ENCODE data around the gene HELZ2.

Gene HELZ2

DNA sequence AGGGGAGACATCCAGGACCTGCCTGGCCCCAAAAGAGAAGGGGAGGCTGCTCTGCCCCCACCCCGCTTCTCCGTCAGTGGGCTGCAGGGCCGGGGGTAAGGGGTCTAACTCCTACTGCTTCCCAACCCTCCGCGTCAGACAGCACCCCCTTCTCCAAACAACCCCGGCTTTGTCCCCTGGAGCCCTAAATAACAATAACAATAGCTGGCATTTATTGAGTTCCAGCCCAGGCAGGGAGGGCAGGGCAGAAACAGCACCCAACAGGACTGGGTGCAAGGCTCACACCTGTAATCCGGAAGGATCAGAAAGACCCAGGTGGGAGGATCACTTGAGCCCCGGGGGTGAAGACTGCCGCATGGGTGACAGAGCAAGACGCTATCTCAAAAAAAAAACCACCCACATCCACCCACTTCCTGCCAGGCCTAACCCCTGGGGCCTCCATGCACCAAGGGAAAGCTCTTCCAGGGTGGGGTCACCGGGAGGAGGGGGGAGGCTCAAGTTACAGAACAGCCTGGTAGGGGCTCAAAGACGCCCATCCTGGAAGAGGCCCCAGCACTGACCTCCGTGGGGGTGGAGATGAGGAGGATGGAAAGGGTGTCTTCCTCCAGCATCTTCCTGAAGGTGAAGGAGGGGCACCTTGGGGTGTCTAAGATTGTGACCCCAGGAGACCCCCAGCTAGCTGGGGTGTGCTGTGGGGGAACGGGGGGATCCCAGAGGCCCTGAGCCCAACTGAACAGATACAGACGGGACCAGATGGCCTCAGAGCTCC, 21.4 kb downstream of the HELZ2 start:
- peak; percentile 27 for DNase-seq (ENCODE audit: low spot score)

DNA sequence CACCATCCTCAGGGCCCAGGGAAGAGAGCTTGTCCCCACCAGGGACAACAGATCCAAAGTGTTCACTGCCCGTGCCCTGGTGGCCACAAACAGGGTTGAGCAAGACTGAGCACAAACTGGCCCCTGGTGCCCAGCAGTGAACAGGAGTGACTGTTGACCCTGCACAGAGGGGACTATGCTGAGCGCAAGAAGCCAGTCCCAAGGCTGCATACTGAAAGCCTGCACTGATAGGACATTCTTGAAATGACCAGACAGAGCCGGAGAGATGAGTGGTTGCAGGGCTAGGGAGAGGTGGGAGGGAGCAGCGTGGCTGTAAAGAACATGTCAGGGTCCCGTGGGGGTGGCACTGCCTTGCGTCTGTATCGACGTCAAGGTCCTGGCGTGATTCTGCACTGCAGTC, 23.0 kb downstream of the HELZ2 start:
- no peak for DNase-seq (ENCODE audit: low spot score)

DNA sequence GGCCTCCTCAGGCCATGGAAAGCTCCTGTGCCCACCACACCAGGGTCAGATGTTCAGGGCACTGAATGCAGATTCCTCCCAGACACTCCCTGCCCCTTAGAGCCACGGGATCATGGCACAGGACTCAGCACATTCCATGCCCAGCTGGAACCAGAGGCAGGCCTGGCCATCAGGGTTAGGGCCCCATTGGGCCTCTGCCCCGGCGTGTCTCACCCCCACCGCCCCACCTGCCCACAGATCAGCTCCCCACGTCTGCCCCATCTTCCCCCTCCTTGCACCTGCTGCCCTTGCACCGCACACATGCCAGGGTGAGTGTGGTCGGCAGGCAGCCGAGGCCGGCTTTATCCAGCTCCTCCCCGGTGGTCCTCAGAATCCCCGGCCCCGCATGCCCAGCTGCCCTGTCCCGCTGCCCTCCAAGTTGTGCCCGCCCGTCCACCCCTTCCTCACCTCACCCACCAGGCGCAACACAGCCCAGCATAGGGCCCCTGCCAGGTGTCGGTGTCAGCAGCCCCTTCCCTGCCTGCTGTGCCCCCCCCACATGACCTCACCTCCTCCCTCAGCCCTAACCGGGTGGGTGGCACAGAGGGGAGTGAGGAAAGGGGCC, 24.3 kb downstream of the HELZ2 start:
- no peak for DNase-seq (ENCODE audit: low spot score)

DNA sequence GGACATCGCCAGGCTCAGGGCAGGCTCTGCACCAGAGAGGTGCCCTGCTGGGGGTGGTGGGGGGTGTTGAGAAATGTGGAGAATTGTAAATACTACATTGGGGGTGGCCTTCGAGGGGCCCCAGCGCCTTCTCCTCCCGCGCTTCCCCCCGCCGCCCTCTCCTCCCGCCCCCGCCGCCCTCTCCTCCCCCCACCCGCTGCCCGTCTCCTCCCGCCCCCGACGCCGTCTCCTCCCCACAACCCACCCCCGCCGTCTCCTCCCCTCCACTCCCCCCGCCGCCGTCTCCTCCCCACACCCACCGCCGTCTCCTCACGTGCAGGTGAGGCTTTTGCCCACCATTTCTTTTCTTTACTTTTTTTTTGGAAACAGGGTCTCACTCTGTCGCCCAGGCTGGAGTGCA, 25.0 kb downstream of the HELZ2 start:
- DNase-seq (ENCODE audit: low spot score), result no peak

DNA sequence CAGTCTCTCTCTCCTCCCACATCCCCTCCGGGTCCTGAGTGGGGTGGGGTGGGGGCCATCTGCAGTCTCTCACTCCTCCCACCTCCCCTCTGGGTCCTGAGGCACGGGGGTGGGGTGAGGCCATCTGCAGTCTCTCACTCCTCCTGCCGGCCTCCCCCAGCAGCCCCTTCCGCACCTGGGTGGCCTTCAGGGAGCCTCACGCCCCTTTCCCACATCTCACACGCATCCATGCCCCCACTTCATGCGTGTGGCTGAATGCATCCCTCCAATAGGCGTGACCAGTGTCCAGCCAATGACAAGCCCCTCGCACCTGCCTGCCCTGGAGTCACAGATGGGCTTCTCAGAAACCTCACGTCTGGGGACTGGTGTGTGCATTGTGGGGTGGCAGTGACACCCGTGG, 25.5 kb downstream of the HELZ2 start:
- no peak for DNase-seq (ENCODE audit: low spot score)

DNA sequence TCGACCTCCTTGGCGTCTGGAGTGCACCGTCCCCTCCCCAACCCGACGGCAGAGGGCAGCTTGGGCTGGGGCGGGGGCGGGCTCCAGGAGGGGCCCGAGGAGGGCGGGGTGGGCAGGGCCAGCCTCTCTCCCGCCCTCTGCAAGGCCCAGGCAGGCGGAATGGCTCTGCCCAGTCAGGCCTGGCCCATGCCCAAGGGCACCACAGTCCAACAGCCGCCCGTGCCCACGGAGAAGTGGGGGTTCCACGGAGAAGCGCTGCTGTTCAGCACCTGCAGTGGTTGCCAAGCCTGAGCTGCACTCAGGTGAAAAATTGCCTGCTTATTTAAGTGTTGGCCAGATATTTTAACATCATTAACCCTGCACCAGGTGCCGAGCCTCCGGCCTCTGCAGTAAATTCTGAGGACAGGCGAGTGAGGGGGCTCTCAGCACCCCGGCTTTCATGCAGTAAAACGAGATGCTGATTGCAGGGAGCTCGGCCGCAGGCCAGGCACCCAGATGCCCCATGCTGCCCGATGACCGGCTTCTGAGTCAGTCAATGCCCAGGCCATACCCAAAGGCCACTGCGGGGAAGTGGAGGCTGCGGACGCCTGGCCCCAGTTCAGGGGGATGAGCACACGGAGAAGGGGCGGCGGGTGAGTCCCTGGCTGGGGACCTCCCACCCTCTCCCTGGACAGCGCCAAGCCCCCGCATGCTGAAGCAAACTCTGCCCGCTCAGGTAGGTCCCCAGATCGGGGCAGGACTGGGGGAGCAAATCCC, 26.1 kb downstream of the HELZ2 start, which contains the start of gene SRMS:
Gene SRMS, minus strand, starts transcription at position 25 of the 756 bp plus-strand sequence. CDS start 286 bp downstream, outside the sequence.
- no peak for DNase-seq (ENCODE audit: low spot score)

DNA sequence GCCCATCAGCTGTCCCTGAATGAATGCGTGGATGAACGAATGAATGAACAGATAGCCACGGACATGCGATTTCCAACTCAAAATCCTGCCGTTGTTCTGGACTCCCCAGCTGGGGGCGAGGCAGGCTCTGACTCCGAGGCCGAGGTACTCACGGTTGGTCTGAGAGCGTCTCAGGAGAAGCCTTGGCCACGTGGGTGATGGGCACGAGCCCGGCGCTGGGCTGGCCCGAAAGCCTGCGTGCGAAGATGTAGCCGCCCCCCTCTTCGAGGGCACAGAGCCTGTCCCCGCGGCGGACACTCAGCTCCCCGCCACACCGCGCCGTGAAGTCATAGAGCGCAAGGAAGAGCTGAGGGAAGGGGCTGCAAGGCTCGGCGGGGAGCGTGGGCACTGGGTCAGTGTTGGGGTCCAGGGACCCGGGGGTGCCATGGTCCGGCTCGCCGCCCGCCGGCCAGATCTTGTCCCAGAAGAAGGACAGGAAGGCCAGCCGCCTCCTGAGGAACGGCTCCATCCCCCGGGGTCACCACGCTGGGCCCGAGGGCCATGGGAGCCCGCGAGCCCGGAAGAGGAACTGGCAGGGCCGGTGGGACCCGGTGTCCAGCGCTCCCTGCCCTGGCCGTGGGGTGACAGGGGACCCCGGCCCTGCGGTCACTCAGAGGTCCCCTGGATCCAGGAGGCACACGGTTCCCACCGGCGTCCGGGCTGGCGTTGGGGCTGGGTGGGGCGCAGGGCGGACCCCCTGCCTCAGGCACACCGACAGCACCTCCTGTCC, 26.9 kb downstream of the HELZ2 start:
- DNase-seq (ENCODE audit: low spot score), result no peak

DNA sequence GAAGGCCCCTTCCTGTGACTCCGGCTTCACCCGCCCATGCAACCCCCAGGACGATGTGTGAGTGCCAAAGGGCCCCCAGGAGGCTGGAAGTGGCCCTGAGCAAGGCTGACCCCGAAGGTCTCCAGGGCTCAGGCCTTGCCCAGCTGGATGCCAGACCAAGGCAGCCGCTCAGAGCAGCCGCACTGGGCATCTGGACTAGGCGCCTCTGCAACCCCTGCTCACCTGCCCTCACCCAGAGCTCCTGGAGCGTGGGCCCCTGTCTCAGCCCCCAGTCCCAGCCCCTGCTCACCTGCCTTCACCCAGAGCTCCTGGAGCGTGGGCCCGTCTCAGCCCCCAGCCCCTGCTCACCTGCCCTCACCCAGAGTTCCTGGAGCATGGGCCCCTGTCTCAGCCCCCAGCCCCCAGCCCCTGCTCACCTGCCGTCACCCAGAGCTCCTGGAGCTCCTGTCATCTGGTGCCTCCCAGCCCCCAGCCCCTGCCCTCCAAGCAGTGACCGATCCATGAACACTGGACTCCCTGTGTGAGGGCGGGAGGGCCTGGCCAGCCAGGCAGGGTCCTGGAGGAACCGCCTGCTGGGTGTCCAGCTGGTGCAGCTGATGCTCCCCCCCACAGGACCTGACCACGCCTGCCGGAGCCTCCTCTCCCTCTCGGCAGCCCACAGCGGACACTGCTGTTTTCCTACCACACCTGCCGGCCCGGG, 27.6 kb downstream of the HELZ2 start:
- no peak for DNase-seq (ENCODE audit: low spot score)

DNA sequence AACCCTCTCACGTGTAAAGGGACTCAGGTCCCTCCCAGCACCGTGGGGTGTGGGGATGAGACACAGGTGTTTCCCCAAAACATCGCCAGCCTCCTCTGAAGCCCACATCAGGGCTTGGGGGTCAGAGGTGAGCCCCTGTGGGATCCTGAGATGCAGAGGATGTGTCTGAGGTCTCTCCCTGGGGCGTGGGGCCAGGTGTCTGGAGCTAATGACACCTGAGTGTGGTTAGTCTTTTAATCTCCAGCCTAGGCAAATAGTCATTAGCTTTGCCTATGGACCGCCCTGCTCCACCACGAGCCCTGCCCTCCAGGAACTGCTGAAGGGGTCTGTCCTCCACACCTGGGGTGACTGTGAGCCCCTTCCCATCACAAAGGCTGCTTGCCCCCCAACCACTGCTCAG, 28.2 kb downstream of the HELZ2 start:
- no peak for DNase-seq (ENCODE audit: low spot score)

DNA sequence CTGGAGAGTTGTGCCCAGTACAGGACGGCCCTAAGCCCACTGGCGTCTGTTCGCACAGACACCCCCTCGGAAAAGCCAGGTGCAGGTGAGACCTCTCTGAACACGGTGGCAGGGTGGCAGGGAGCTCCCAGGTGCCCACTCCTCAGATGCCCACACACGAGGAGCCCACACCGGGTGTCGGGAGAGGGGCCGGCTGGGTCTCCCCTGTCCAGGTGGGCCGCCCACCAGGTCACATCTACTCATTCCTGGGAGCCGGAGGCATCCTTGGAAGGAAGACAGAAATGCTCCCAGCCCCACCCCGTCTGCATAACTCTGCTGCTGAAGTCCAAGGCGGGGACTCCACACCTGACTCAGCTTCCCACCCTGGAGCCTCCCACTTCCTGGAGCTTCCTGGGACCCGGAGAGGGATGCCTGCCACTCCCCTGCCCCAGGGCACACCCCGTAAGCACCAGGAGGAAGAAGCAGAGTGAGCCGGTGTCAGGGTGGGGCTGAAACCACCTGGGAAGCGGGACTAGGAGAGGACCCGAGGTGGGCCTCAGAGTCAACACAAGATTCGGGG, 29.0 kb downstream of the HELZ2 start:
- DNase-seq (ENCODE audit: low spot score), result no peak

DNA sequence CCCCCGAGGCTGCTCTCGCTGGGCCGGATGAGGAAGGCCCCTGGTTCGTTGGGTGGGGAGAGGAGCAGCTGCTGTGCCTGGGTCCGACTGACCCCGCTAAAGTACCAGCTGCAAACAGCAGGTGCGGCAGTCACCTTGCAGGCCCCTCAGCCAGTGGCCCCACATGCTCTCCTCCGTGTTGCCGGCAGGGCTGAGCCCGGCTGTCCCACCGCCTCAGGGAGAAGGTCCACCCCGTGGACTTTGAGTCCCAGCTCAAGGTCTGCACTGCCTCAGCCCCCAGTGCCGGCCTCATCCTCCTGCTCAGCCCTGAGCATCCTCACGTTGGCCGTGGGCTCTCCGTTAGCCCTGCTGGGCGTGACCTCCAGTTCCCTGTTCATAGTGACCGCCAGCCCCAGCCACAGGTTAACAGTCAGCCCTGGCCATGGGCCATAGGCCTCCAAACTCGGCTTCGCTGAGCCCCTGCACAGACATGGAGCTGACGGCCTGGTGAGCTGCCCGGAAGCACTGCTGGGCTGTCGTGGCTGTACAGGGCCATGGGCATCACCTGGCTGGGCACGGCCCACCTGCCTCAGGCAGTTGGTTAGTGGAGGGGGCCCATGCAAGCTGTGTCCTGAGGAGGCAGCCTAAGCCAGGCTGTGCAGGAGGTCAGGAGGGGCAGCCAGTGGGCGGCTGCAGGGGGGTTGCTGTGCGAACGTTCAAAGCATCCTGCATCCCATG, 29.6 kb downstream of the HELZ2 start:
- DNase-seq (ENCODE audit: low spot score), result no peak

DNA sequence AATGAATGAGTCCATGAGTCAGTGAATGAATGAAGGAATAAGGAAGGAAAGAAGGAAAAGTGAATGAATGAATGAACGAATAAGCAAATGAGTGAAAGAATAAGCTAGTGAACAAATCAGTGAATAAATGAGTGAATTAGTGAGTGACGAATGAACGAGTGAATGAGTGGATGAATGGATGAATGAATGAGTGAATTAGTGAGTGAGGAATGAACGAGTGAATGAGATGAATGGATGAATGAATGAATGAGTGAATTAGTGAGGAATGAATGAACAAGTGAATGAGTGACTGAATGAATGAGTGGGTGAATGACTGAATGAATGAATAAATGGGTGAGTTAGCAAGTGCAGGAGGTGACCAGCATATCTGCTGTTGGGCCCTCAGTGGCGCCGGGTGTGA, 30.3 kb downstream of the HELZ2 start:
- DNase-seq (ENCODE audit: low spot score), result no peak

DNA sequence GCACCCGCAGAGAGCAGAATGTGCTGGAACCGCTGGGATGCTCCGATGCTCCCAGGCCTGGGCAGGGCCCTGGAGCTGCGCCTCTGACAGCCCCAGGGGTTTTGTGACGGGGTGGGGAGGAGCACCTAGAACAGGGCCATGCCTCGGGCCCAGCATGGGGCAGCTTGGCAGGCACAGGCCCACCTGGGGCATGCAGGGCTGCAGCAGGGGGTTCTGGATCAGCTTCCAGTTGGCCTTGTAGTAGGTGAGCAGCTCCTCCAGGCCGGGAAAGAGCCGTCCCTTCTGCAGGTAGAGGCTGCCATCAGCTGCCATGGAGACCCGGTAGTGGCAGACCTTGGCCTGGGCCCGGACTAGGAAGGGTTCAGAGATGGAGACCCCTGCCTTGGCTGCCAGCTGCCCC, 30.9 kb downstream of the HELZ2 start:
- DNase-seq (ENCODE audit: low spot score), result no peak

DNA sequence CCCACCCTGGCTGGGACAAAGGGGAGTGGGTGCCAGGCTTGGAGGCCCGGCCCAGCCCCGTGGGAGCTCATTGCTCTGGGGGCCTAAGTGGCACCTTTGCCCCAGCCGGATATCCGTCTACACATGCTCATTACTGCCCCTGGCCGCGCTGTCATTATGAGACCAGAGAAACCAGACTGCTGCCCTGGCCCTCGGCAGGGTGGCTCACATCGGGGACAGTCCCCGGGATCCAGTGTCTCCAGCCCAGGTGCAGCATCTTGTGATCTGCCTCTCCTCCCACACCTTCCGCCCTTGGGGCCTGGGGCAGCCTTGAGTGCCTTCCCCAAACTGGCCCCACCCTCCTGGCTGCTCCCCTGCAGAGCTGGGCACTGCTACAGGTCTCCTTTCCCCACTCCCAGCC, 31.3 kb downstream of the HELZ2 start:
- DNase-seq (ENCODE audit: low spot score), result no peak

DNA sequence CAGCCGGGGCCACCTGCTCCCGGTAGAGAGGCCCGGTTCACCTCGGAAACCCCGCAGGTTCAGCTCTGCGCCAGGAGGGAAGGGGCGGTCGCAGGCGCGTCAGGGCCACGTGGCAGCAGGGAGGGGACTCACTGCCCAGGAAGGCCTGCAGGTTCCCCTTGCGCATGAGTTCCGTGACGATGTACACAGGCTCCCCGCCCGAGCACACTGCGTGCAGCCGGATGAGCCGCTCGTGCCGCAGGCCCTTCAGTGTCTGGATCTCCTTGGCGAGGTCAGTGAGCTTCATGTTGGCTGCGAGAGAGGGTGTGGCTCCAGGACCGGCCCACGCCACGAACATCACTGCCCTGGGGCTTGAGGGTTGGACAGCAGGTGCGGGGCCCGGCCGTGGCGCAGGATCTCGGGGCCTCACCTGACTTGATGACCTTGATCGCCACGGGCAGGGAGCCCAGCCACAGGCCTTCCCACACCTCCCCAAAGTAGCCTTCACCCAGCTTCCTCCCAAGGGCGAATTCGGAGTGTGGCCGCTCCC, 31.9 kb downstream of the HELZ2 start:
- DNase-seq (ENCODE audit: low spot score), result no peak

DNA sequence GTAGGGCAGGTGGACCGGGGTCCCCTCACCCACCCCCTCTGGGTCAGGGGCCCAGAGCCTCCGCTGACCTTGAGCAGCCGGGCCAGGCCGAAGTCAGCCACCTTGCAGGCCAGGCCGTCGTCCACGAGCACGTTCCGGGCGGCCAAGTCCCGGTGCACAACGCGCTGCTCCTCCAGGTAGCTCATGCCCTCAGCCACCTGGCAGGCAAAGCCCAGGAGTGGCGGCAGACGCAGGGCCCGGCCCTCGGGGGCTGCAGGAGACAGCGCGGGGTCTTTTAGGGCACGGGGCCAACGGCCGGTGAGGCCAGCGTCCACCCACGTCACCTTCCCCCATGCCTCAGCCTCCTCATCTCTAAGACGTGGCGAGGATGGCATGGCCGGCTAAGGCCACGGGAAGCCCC, 32.7 kb downstream of the HELZ2 start:
- no peak for DNase-seq (ENCODE audit: low spot score)

DNA sequence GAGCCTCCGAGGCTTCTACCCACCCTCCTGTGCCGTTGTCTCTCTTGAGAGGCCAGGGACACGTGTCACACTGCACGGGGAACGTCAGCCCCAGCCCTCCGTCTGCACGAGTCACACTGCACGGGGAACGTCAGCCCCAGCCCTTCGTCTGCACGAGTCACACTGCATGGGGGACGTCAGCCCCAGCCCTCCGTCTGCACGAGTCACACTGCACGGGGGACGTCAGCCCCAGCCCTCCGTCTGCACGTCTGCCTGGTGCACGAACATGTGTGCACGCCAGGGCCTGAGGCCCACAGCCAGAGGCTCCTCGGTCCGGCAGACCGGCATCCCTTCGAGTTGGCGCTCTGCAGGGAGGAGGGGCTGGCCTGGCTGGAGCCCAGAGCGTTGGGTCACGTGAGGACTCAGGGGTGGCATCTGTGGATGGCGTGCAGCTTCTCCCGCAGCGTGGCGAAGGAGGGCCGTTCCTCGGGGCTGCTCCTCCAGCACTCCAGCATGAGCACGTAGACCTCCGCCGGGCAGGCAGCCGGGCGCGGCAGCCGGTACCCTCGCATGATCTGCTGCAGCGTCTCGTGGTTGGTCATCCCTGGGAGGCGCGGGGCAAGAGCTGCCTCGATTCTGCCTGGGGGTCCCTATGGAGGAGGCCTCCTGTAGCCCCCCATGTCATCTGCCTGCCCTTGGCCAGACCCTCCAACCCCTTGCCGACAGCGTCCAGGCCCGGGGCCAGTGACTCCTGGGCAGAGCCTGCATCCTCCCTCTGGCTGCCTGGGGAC, 33.4 kb downstream of the HELZ2 start:
- DNase-seq (ENCODE audit: low spot score), result no peak

DNA sequence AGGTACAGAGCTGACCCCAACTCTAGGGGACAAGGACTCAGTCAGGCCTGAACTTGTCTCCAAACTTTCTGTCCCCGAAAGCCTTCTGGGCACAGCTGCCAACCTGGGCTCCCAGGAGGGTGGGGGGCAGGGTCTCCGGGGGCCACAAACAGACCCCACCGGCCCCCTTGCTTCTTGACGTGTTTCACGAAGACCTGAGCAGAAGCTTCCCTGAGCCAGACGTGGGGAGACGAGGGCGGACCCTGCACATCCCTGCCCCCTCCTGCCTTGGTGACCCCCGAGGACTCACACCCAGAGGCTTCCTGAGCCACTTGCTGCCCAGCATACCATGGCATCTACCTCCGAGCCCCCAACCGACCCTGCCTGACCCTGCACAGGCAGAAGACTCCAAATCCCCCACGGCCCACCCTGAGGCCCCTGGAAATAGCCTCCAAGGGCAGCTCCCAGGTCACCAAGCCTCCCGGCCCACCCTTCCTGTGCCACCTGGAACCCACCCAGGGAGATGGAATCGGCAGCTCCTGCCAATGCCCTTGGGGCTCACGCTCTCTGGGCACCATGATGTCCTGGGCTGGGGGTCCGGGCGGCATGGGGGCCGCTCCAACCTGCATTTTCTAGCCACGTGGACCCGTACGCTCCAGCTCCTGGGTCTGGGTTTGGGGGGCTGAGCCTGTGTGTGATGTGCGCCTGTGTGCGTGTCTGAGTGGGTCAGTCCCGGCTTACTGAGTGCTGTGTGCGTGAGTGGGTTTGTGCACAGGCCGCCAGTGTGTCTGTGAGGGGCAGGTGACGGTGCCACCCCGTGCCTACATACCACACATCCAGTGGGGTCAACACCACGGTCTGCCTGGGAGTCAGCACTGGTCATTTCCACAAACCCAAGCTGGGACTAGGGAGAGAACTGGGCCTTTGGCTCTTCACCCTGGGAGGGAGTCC, 34.3 kb downstream of the HELZ2 start:
- DNase-seq (ENCODE audit: low spot score), result no peak

DNA sequence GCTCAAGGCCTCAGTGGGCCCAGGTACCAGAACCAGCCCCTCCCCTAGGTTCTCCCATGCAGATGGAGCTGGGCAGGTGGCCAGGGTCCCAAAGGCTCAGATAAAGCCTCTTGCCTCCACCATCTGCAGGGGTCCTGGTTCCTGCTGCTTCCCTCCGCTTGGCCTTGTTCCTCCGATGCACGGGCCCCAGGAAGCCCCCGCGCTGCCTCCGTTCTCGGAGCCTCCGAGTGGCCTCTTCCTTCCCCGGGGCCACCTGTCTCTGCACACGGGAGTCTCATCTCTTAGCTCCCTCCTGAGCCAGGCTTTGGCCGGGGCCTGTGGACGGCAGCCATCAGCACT, 35.0 kb downstream of the HELZ2 start:
- DNase-seq (ENCODE audit: low spot score), result no peak
